ENCODE measurements around the gene UIMC1.
"Not testable (repeated sequence)": the region's sequence is repeated elsewhere in the genome, so short reads cannot be mapped to it uniquely, and the experiment has no call there.

UIMC1 gene

DNA sequence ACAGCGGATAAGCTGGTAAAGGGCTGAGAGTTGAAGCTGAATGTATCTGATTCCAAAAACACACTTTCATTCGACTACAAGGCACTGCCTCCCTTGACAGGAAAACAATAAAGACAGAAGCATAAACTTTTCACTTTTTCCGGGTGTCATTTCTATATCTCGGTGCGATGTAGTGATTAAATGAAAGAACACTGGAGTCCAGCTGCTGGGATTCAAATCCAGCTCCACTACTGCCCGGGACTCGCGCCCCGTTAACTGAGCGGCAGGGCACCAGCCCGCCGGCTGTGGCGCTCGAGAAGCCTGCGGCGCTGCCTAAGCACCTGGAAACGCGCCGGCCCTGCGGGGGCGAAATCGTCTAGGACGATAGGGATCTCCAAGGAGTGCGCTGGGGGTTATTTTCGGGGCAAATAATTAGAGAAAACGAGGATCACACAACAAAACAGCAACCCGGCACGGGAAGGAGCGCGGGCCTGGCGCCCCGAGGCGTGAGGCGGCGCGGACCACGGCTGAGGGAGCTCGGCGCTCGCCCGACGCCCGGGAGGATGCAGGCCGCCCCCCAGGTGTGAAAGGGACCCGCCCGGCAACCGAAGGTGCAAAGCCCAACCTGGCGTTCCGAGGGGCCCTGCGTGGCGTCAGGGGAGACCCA is 837 bp downstream of the UIMC1 start:
- peak; percentile 59 for DNase-seq

DNA sequence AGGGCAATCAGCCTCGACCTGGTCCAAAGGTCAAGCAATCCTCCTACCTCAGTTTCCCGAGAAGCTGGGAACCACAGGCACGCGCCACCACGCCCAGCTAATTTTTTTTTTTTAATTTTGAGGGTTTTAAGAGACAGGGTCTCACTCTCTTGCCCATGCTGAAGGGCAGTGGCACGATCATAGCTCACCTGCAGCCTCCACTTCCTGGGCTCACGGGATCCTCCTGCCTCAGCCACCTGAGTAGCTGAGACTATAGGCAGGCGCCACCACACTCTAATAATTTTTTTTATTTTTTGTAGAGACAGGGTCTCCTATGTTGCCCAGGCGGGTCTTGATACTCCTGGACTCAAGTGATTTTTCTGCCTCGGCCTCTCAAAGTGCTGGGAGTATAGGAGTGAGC is 1.6 kb downstream of the UIMC1 start:
- no peak for DNase-seq

DNA sequence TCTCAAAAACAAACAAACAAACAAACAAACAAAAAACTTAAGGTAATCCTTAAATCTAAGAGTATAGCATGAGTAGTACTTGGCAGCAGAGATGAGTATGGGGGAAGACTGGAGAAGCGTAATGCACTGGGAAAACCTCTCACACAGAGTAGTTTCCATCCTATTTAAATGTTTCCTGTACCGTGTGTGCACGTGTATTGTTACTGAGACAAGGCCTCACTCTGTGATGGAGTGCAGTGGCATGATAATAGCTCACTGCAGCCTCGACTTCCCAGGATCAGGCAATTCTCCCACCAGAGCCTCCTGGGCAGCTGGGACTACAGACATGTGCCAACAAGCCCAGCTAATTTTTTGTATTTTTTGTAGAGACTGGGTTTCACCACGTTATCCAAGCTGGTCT is 2.9 kb downstream of the UIMC1 start:
- no peak for DNase-seq

DNA sequence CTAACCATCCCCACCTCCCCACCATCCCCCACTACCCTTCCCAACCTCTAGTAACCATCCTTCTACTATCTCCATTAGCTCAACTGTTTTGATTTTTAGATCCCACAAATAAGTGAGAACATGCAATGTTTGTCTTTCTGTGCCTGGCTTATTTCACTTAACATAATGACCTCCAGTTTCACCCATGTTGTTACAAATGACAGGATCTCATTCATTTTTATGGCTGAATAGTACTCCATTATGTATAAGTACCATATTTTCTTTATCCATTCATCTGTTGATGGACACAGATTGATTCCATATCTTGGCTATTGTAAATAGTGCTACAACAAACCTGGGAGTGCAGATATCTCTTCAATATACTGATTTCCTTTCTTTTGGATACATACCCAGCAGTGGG is 7.1 kb downstream of the UIMC1 start:
- DNase-seq = not testable (repeated sequence)

DNA sequence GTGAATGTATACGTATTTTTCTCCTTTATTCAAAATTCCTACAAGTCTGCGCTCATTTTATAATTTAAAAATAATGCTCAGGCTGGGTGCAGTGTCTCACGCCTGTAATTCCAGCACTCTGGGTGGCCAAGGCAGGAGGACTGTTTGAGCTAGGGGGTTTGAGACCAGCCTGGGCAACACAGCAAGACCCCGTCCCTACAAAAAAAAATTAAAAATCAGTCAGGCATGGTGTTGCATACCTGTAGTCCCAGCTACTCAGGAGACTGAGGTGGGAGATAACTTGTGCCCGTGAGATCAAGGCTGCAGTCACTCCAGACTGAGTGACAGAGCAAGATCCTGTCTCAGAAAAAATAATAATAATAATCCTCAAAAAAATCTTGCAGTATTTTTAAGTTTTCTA is 7.8 kb downstream of the UIMC1 start:
- DNase-seq = no peak

DNA sequence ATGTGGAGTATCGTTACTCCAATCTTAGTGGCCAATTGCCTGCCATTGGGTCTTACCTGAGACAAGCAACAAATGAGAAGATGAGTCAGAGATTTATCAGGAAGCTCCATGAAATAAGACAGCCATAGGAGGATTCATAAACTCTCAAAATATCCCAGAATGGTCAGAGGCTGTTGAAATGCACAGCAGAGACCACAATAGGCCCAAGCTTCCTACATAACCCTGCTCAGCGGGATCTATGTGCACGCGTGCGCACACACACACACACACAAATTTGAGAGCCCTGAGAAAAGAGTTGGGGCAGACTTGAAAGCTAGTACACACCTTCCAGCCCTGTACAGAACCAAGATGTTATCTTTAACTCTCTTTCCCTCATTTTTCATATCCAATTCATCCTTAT is 9.8 kb downstream of the UIMC1 start:
- no peak for DNase-seq

DNA sequence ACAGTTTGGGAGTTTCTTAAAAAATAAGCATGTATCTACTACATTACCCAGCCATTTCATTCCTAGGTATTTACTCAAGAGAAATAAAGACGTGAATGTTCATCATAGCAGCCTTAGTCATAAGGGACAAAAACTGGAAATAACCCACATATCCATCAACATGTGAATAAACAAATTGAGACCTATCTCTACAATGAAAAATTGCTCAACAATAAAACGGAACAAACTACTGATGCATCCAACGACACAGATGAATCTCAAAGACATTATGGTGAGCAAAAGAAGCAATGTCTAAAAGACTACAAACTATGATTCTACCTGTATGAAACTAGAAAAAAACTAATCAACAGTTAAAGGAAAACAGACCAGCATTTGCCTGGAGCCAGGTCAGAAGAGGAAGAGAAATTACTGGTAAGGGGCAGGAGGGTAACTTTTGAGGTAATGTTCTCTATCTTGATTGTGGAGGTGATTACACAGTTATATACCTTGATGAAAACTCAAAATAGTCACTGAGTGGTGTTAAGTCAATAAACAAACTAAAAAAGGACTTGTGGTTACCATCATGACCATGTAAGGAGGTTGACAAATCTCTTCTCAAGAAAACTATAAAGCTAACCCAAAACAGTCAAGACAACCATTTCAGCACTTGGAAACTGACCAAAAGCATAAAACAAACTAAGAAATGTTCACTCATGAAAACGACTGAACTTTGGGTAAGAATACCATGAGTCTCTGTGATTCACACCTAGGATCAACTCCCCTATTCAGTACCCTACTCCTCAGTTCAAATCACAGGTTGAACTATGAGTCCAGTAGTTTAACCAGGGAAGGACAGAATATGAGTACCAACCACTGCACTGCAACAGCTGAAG is 10.4 kb downstream of the UIMC1 start:
- no peak for DNase-seq

DNA sequence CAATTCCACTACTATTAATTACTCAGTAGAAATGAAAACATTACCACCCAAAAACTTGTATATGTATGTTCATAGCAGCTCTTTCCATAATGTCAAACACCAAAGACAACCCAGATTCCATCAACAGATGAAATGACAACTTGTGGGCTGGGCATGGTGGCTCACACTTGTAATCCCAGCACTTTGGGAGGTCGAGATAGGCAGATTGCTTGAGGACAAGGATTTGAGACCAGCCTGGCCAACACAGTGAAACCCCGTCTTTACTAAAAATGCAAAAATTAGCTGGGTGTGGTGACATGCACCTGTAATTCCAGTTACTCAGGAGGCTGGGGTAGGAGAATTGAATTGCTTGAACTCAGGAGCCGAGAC is 11.5 kb downstream of the UIMC1 start:
- DNase-seq = no peak

DNA sequence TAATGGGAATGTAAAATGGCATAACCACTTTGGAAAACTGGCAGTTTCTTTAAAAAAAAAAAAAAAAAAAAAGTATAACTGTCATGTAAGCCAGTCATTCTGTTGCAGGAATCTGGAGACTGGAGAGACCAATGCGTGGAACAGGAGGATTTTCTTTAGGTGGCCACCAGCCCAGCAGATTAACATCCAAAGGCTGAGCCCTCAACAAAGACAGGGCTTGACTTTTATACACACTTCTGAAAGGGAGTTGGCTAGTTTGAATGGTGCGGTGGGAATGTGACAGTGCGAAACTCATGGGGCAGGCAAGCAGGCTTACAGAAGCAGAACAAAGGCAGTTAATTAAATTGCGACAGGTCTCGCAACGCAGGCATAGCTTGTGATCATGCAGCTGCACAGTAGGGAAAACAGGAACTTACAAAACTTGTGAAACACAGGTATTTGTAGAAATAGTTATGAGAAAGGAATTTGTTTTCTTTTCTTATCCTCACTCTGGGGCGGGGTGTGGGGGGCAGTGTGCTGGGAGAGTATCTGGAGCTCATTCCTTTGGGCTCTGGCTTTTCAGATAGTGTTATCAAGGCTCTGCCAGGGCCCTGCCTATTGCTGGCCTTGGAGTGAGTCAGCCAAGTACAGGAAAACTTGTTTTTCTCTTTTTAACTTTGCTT is 12.0 kb downstream of the UIMC1 start:
- DNase-seq = no peak

DNA sequence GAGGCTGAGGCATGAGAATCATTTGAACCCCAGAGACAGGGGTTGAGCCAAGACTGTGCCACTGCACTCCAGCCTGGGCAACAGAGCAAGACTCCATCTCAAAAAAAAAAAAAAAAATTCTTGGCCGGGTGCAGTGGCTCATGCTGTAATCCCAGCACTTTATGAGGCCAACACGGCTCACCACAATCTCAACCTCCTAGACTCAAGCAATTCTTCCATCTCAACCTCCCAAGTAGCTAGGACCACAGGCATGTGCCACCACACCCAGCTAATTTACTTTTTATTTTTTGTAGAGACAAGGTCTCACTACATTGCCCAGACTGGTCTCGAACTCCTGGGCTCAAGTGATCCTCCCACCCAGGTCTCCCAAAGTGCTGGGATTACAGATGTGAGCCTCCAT is 13.5 kb downstream of the UIMC1 start:
- not testable (repeated sequence) for DNase-seq

DNA sequence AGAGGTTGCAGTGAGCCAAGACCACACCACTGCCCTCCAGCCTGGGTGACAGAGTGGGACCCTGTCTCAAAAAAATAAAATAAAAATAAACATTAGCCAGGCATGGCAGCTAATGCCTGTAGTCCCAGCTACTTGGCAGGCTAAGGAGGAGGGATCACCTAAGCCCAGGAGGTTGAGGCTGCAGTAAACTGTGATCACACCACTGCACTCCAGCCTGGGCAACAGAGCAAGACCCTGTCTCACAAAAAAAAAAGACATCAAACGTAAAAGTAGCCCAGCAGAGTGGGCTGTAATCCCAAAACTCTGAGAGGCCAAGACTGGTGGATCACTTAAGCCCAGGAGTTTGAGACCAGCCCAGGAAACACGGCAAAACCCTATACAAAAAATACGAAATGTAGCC is 19.0 kb downstream of the UIMC1 start:
- DNase-seq = no peak

DNA sequence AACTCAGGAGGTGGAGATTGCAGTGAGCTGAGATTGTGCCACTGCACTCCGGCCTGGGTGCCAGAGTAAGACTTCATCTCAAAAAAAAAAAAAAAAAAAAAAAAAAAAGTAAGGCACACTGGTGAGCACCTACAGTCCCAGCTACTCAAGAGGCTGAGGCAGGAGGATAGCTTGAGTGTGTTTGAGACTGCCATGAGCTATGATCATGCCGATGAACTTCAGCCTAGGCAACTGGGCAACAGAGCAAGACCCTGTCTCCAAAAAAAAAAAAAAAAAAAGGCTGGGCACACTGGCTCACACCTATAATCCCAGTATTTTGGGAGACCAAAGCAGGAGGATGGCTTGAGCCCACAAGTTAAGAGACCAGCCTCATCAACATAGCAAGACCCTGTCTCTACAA is 20.3 kb downstream of the UIMC1 start:
- DNase-seq = no peak

DNA sequence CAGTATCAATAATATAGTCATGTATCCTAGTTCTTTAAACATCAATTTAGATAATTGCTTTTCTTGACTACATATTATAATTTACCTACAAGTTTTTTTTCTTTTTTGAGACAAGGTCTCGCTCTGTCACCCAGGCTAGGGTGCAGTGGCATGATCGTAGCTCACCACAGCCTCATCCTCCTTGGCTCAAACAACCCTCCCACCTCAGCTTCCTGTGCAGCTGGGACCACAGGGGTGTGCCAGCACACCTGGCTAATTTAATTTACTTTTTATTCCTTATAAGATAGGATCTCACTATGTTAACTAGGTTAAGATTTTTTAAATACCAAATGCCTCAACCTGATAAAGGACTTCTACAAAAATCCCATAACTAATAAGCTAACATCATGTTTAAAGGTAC is 21.1 kb downstream of the UIMC1 start:
- no peak for DNase-seq

DNA sequence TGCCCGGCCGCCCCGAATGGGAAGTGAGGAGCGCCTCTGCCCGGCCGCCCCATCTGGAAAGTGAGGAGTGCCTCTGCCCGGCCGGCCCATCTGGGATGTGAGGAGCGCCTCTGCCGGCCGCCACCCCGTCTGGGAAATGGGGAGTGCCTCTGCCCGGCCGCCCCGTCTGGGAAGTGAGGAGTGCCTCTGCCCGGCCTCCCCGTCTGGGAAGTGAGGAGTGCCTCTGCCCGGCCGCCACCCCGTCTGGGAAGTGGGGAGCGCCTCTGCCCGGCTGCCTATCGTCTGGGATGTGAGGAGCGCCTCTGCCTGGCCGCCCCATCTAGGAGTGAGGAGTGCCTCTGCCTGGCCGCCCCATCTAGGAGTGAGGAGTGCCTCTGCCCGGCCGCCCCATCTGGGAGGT is 22.4 kb downstream of the UIMC1 start:
- not testable (repeated sequence) for DNase-seq

DNA sequence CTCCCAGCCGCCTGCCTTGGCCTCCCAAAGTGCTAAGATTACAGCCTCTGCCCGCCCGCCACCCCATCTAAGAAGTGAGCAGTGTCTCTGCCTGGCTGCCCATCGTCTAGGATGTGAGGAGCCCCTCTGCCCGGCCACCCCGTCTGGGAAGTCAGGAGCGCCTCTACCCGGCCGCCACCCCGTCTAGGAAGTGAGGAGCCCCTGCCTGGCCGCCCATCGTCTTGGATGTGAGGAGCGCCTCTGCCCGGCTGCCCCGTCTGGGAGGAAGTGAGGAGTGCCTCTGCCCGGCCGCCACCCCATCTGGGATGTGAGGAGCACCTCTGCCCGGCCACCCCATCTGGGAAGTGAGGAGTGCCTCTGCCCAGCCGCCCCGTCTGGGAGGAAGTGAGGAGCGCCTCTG is 23.0 kb downstream of the UIMC1 start:
- not testable (repeated sequence) for DNase-seq

DNA sequence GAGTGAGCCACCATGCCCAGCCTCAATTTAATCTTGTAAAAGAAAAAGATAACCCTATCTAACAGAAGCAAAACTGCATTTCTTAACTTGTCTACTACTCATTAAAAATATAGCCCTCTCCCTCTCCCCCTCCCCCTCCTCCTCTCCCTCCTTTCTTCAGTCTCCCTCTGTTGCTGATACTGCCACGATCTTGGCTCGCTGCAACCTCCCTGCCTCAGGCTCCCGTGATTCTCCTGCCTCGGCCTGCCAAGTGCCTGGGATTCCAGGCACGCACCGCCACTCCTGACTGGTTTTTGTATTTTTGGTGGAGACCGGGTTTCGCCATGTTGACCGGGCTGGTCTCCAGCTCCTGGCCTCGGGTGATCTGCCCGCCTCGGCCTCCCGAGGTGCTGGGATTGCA is 23.5 kb downstream of the UIMC1 start:
- not testable (repeated sequence) for DNase-seq

DNA sequence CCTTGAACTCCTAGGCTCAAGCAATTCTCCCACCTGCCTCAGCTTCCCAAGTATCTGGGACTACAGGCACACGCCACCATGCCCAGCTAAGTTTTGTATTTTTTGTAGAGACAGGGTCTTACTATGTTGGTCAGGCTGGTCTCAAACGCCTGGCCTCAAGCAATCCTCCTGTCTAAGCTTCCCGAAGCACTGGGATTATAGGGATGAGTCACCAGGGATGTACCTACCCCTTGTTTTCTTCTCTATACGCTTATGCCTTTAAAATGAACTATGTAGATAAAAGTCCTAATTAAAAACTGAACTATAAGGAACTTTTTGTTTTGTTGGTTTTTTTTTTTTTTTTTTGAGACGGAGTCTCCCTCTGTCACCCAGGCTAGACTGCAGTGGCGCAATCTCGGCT is 25.8 kb downstream of the UIMC1 start:
- DNase-seq = no peak

DNA sequence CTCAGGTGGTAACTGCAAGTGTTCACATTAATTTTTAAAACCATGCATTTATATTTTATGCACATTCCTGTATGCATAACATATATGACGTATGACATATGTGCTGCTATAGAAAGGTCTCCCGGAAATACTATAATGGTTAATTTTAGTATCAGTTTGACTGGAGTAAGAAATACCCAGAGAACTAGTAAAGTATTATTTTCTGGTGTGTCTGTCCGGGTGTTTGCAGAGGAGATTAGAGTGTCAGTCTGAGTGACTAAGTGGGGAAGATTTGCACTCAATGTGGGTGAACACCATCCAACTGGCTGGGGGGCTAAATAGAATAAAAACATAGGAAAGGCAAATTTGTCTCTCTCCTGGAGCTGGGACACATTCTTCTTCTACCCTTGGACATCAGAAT is 26.9 kb downstream of the UIMC1 start:
- no peak for DNase-seq

DNA sequence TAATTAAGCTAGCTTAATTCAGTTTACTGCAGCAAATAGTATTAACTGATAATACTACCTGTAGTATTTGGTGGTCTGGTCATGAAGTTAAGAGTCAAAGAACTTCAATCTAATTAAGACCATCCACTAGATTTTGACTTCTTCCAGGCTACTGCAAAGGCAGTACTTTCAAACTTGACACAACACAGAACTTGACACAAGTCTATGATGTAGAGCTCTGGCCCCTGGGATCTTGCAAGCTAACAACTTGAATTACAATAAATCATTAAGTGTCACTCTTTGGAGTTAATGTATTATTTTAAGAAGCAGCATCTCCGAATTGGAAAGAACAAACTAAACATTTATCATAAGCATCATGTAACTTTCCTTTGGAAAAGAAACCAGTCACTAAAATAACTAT is 40.9 kb downstream of the UIMC1 start:
- no peak for DNase-seq

DNA sequence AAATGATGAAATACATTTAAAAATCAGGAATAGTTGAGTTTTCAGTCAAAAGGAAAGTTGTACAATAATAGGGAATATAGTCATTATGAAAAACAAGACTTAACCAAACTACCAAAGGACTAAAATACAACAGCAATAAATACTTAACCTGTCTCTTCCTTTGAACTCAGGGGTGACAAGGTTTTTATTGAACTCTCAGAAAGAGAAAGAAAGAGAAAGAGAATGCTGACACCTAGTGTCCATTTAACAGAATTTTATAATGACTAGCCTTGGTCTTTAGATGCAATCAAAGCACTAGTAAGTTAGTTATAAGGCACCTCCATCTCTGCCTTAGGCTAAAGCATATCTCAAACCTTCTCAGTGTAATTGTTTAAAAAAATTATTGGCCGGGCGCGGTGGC is 47.5 kb downstream of the UIMC1 start:
- no peak for DNase-seq

DNA sequence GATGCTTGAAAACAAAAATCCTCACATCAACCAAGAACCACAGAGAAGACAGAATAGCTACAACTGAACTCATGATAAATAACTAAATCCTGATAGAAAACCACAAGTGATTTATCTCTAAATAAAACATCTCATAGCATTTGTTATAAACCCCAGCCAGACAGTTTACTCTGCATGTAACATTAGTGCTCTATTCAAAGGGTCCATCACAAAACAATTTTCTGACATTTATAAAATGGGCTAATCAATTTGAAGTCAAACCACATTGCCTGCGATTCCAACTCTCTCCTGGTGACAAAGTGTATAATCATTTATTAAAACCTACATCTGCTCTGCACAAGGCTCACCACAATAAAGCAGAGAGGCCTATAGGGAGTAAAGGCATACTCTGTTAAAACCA is 49.8 kb downstream of the UIMC1 start:
- no peak for DNase-seq

DNA sequence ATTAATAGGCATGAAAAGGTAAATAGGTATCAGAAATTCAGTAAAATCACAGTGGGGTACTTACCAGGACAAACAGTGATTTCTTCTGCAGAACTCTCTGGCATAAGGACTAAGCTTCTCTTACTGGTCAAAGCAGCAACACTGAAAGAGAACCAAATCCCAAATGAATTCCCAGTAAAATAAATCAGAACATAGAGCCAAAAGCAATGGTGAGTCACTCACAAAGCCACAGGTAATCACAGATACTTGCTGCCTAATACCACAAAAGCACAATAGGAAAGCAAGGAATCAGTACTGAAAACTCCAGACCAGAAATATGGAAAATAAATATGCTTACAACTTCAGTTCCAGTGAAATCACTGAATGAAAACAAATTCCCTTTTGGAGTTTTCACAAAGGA is 50.7 kb downstream of the UIMC1 start:
- no peak for DNase-seq

DNA sequence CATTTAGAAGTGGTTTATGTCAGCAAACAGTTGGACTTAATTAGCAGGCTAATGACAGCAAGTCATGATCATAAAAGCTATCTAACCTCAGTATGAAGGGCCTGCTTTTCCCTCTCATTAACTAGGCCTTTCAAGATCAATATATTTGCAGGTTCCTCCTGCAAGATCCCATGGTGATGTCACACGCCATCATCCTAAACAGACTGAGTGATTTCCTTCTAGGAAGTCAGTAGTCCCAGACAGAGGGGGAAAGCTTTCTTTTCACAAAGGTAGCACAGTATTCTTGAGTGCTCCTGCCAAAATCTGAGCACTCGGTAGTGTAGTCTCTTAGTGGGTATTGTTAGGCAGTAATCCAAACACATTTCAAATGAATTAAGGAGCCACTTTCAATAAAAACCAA is 52.5 kb downstream of the UIMC1 start:
- no peak for DNase-seq

DNA sequence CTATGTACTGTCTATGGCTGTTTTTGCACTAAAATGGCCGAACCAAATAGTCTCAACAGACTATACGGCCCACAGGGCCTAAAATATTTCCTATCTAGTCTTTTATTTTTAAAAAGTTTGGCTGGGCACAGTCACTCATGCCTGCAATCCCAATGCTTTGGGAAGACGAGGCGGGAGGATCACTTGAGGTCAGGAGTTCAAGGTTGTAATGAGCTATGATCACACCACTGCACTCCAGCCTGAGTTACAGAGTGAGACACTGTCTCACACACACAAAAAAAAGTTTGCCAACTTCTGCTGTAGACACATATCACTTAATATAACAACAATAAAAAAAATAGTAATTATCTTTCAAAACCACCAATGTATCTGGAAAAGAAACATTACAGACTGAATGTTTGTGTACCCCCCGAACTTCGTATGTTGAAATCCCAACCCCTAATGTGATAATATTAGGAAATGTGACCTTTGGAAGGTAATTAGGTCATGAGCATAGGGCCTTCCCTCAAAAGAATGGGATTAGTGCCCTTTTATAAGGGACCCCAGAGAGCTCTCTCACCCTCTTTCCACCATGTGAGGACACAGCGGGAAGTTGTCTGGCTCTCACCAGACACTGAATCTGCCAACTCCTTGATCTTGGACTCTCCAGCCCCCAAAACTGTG is 53.9 kb downstream of the UIMC1 start:
- no peak for DNase-seq

All from activated CD4-positive, CD25-positive, alpha-beta regulatory T cell treated with anti-CD3 and anti-CD28 coated beads, Interleukin-2, amount 50 U/mL, for 72 hours (primary cell).